Adrenal gland (tissue), 12 donors: ENCODE measurements around the gene EFCAB12. TPM values are rescaled to one million over a fixed set of nuclear protein-coding genes. Genes with fewer than 3 reads are reported as not detected.

Experiments
- DNase-seq, 7 donors: peaks; one replicate each; pipeline ENCODE4 v3.0.0-alpha.2; 2019 to 2020
- H3K27ac ChIP-seq, 5 donors: fragments of 200-600 bp; sonication (generic) in 4 of 5; 1 replicate in 3 of 5; 2 replicates in 2 of 5; pipeline versions ENCODE4 v1.5.1 to v1.8.0; 2016 to 2020; ENCODE audit warnings: mild to moderate bottlenecking in 1 of 5
- H3K27me3 ChIP-seq: fragments of 200-600 bp; 2 replicates; pipeline ENCODE4 v1.8.0; 2021
- H3K36me3 ChIP-seq, 2 donors: fragments of 200-600 bp; replicated peaks in 1 of 2; 1 replicate in 1 of 2; 2 replicates in 1 of 2; pipeline versions ENCODE4 v1.5.1 to v1.8.0; 2018 to 2022
- H3K4me1 ChIP-seq, 2 donors: fragments of 200-600 bp; replicated peaks in 1 of 2; 1 replicate in 1 of 2; 2 replicates in 1 of 2; pipeline versions ENCODE4 v1.5.1 to v1.8.0; 2018 to 2021
- H3K4me3 ChIP-seq, 4 donors: fragments of 200-600 bp; sonication (generic) in 3 of 4; one replicate each; pipeline ENCODE4 v1.5.1; 2016 to 2018
- H3K9me3 ChIP-seq, 3 donors: fragments of 200-600 bp; sonication (generic) in 1 of 3; replicated peaks in 1 of 3; 1 replicate in 2 of 3; 2 replicates in 1 of 3; pipeline versions ENCODE4 v1.5.1 to v1.8.0; 2016 to 2021
- POLR2A ChIP-seq, 2 donors: fragments of 450-650 bp; IDR thresholded peaks; one replicate each; pipeline ENCODE4 v1.6.1; 2017; ENCODE audit warnings: antibody characterized with exemption in 2 of 2, mild to moderate bottlenecking in 2 of 2, moderate library complexity in 1 of 2
- WGBS, 4 donors: extraction: QIAGEN DNeasy Blood & Tissue Kit in 2 of 4; methylation state at CpG; one replicate each; pipeline versions ENCODE4 v1.1.5 to v1.1.7; 2013 to 2017; 5-methylcytosine and 5-hydroxymethylcytosine counted together
- intact Hi-C, 2 donors: fragments of 100-400 bp; cut with DNase I; formaldehyde crosslinking; loops; one replicate each; pipeline versions ENCODE4 v1.14.1 to v1.15.0; 2022 to 2023
- polyA plus RNA-seq, 3 donors: library from polyadenylated mRNA; stranded (reverse); fragments of 200-250 nt in 2 of 3; fragments of 350-450 nt in 1 of 3; fragmentation: Illumina TruSeq in 1 of 3; extraction: RNeasy Lipid Tissue Mini Kit (QIAGEN cat#74804) in 1 of 3; gene quantifications; one replicate each; pipeline ENCODE4 v1.2.3, GENCODE V29; 2013 to 2014
- total RNA-seq, 9 donors: library from RNA; depleted of rRNA in 4 of 9; stranded (reverse); fragments of >200 nt in 4 of 9; fragments of 120-200 nt in 1 of 9; fragmentation: NEBNext Ultra II Directional in 1 of 9; extraction: Animal tissue kit (Norgen Biotek cat#: 25700) in 1 of 9; gene quantifications; one replicate each; pipeline versions ENCODE4 v1.1.0 to v1.2.4, GENCODE V29; 2013 to 2023
- TF ChIP-seq, protein P1 (sequence below), 6 experiments: fragments of 450-650 bp in 4 of 6; fragments of 200-600 bp in 2 of 6; sonication (generic) in 1 of 6; IDR thresholded peaks; 1 replicate in 5 of 6; 2 replicates in 1 of 6; pipeline versions ENCODE4 v1.5.1 to v1.8.0; 2016 to 2021; ENCODE audit warnings: antibody characterized with exemption in 6 of 6, mild to moderate bottlenecking in 2 of 6, moderate library complexity in 1 of 6
- donor health status: healthy with polysubstance abuse.
- donor health status: Bipolar disorder and iron deficiency.
- donor health status: DM: yes; HTN: yes; CAD: no.
- donor health status: DM: no; HTN: no; CAD: no.
- donor health status: DM: no; HTN: no; CAD: no.
- donor health status: DM: yes; HTN: yes; CAD: no.

The EFCAB12 gene
- total and polyA plus RNA-seq, 12 donors = 0.17 to 3.9 (median 0.41) TPM; not detected in 1

DNA sequence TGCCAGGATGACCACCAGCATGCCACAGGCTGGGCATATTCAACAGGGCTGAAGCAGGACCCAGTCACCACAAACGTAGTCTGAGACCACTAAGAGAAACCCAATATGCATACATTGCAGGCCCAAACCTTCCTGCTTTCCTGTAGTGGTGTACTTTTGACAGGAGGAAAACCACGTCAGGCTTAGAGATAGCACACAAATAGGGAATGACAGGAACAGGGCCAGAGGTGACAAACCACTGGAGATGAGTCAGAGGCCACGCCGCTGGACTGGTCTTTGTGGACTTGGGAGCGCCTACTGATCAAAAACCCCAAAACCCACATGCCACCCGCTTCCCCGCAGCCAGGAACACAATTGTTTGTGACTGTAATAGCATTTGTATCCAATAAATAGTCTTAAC is 3.6 kb upstream of the EFCAB12 start:
- TF ChIP-seq, protein P1, sequence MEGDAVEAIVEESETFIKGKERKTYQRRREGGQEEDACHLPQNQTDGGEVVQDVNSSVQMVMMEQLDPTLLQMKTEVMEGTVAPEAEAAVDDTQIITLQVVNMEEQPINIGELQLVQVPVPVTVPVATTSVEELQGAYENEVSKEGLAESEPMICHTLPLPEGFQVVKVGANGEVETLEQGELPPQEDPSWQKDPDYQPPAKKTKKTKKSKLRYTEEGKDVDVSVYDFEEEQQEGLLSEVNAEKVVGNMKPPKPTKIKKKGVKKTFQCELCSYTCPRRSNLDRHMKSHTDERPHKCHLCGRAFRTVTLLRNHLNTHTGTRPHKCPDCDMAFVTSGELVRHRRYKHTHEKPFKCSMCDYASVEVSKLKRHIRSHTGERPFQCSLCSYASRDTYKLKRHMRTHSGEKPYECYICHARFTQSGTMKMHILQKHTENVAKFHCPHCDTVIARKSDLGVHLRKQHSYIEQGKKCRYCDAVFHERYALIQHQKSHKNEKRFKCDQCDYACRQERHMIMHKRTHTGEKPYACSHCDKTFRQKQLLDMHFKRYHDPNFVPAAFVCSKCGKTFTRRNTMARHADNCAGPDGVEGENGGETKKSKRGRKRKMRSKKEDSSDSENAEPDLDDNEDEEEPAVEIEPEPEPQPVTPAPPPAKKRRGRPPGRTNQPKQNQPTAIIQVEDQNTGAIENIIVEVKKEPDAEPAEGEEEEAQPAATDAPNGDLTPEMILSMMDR (IDR thresholded peaks at IDR 0.05) = no peak
- no peak for TF ChIP-seq POLR2A (IDR thresholded peaks at IDR 0.05)
- 71 to 86% (median 81%) methylated on average over 7 of the region's 7 CpGs for WGBS, 4 donors

DNA sequence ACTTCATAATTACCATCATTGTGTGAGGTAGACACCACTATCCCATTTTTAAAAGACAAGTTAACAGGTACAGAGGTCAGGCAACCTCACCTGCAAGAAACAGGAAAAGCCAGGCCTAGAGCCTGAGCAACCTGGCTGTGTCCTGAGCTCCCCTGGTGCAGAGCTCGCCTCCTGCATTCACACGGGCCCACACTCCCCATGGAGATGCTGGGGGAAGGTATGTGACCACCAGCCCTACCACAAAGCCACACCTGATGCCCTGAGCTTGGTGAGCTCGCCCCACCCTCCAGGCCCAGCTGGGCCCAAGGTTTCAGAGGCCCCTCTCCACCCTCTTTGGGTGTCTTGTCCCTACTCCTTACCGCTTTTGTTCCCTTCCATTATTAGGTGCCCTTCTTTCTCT is 1.2 kb upstream of the EFCAB12 start:
- H3K36me3 ChIP-seq = peaks cover 0 to 40% of the 10 kb centered on the region in 2 donors
- TF ChIP-seq, protein P1 (IDR thresholded peaks at IDR 0.05) = no peak
- no peak for TF ChIP-seq POLR2A (IDR thresholded peaks at IDR 0.05)
- H3K27me3 ChIP-seq = no peaks in the 10 kb centered on the region
- 82 to 100% (median 94%) methylated on average over 2 to 4 of the region's 4 CpGs for WGBS, 4 donors
- no peak overlapping the region for H3K27ac ChIP-seq
- no peaks in the 10 kb centered on the region for H3K9me3 ChIP-seq
- peak in 1 of 7 donors; percentile 51 for DNase-seq
- peaks cover 7 to 20% of the 10 kb centered on the region in 2 donors for H3K4me1 ChIP-seq
- intact Hi-C loops = no loop called here
- no peak overlapping the region for H3K4me3 ChIP-seq

More for the DNA sequence above, 3.6 kb upstream of the EFCAB12 start:
- H3K9me3 ChIP-seq = no peaks in the 10 kb centered on the region
- no peak overlapping the region for H3K27ac ChIP-seq
- no peak for DNase-seq
- peaks cover 0 to 60% of the 10 kb centered on the region in 2 donors for H3K36me3 ChIP-seq
- intact Hi-C loops = no loop called here
- H3K4me1 ChIP-seq = peaks cover 7 to 40% of the 10 kb centered on the region in 2 donors
- no peaks in the 10 kb centered on the region for H3K27me3 ChIP-seq
- H3K4me3 ChIP-seq = no peak overlapping the region

DNA sequence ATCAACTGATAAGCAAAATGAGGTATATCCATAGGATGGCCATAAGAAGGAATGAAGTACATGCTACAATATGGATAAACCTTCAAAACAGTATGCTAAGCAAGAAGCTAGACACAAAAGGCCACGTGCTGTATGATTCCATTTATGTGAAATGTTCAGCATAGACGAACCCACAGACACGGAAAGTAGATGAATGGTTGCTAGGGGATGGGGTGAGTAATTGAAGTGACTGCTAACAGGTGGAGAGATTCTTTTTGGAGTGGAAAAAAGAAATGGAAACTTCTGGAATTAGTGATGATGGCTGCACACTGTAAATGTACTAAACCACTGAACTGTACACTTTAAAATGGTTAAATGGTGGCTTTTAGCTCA is 630 bp upstream of the EFCAB12 start:
- TF ChIP-seq POLR2A (IDR thresholded peaks at IDR 0.05) = no peak
- TF ChIP-seq, protein P1 (IDR thresholded peaks at IDR 0.05) = no peak
- Histone ChIP-seq H3K9me3 (no peaks in the 10 kb centered on the region), H3K4me1 (peaks cover 7 to 16% of the 10 kb centered on the region in 2 donors), H3K36me3 (peaks cover 0 to 39% of the 10 kb centered on the region in 2 donors), H3K27me3 (no peaks in the 10 kb centered on the region), H3K4me3 (peak overlapping the region in 1 of 4 donors; percentile 77), H3K27ac (peak overlapping the region in 2 of 5 donors; percentile 51 to 55)
- DNase-seq = no peak
- intact Hi-C loops = no loop called here
- 73 to 85% (median 78%) methylated on average over 3 of the region's 3 CpGs for WGBS, 4 donors

DNA sequence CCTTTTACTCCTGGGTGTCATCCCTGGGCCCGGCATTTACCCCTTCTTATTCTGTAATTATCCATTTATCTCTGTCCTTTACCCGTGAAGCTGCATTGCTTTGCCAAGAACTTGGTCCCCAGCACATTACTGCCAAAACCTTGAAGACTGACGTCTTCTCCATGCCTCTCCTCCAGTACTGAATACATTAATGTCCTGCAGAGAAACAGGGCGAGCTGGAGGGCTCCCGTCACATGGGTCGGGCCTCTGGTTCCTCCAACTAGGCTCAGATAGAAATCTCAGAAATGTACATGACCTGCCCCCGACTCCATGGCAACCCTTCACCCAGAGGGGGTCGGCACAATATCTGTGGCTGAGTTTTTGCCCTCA is 445 bp downstream of the EFCAB12 start:
- Histone ChIP-seq H3K36me3 (peaks cover 0 to 28% of the 10 kb centered on the region in 2 donors), H3K27me3 (no peaks in the 10 kb centered on the region), H3K4me1 (peaks cover 7 to 16% of the 10 kb centered on the region in 2 donors), H3K4me3 (peak overlapping the region in 2 of 4 donors; percentile 38 to 77), H3K9me3 (no peaks in the 10 kb centered on the region), H3K27ac (peak overlapping the region in 2 of 5 donors; percentile 17 to 55)
- TF ChIP-seq, protein P1 (IDR thresholded peaks at IDR 0.05) = no peak
- TF ChIP-seq POLR2A (IDR thresholded peaks at IDR 0.05) = no peak
- 5 to 8% (median 6%) methylated on average over 6 to 8 of the region's 8 CpGs for WGBS, 4 donors
- intact Hi-C loops = no loop called here
- DNase-seq = peak in 3 of 7 donors; percentile 28 to 58 (median 55)
